ENCODE results near the gene NKX1-2.
"Not testable (repeated sequence)": the region's sequence is repeated elsewhere in the genome, so short reads cannot be mapped to it uniquely, and the experiment has no call there.

Gene NKX1-2

DNA sequence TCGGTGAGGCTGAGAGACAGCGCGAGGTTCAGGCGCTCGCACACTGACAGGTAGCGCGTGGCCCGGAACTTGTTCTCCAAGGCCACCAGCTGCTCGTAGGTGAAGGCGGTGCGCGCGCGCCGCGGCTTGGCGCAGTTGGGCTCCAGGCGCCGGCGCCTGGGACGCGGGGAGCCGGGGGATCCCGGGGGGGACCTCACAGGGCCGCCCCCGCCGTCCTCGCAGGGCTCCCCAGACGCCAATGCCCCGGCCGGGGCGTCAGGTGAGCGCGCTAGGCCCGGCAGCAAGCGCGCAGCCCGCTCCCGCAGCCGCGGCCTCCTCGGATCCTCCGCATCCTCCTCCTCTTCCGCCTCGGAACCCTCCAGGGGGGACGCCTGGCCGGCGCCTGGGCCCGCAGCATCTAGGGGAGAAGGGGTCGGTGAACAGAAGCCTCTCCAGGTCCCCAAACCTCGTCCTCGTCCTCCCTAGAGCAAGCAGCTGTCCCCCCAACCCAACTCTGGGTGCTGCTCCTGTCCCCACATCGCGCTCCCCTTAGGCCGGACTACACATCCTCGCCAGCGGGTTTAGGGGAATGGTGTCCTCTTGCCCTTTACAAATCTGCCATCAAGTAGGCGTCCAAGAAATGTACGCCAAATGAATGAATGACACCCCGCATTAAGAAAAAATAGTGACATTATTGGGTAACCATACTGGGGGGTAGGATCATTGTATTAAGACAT, 1.9 kb downstream of the NKX1-2 start:
- Histone ChIP-seq H3K9ac (ENCODE audit: low read length) (no peak overlapping the region), H3F3A (ENCODE audit: insufficient read depth, low read length) (no peaks in the 10 kb centered on the region), H3K4me2 (ENCODE audit: low read length) (no peak overlapping the region), H3K79me2 (ENCODE audit: insufficient read depth, low read length) (no peaks in the 10 kb centered on the region), H4K20me1 (ENCODE audit: insufficient read depth, low read length) (no peaks in the 10 kb centered on the region), H3K4me3 (ENCODE audit: low read depth, low read length, poor library complexity, severe bottlenecking) (no peak overlapping the region), H3K27me3 (ENCODE audit: insufficient read depth, low read length) (0 out of 2 replicates have a peak, but pooled peaks cover 6% of the 10 kb centered on the region), H3K4me1 (ENCODE audit: insufficient read depth, low read length, severe bottlenecking) (no peaks in the 10 kb centered on the region), H2AFZ (ENCODE audit: low read length) (no peak overlapping the region), H3K36me3 (ENCODE audit: insufficient read depth, low read length) (no peaks in the 10 kb centered on the region), H3K9me3 (ENCODE audit: low read length) (no peaks in the 10 kb centered on the region), H3K27ac (ENCODE audit: low read depth, low read length, poor library complexity, severe bottlenecking) (no peak overlapping the region), H3K9me2 (ENCODE audit: low read depth, low read length) (no peaks in the 10 kb centered on the region)
- TF ChIP-seq, protein P1, sequence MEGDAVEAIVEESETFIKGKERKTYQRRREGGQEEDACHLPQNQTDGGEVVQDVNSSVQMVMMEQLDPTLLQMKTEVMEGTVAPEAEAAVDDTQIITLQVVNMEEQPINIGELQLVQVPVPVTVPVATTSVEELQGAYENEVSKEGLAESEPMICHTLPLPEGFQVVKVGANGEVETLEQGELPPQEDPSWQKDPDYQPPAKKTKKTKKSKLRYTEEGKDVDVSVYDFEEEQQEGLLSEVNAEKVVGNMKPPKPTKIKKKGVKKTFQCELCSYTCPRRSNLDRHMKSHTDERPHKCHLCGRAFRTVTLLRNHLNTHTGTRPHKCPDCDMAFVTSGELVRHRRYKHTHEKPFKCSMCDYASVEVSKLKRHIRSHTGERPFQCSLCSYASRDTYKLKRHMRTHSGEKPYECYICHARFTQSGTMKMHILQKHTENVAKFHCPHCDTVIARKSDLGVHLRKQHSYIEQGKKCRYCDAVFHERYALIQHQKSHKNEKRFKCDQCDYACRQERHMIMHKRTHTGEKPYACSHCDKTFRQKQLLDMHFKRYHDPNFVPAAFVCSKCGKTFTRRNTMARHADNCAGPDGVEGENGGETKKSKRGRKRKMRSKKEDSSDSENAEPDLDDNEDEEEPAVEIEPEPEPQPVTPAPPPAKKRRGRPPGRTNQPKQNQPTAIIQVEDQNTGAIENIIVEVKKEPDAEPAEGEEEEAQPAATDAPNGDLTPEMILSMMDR (IDR thresholded peaks at IDR 0.05; ENCODE audit: low read length): no peak
- no peak for TF ChIP-seq EZH2 (IDR thresholded peaks at IDR 0.05; ENCODE audit: borderline replicate concordance, low read length)

DNA sequence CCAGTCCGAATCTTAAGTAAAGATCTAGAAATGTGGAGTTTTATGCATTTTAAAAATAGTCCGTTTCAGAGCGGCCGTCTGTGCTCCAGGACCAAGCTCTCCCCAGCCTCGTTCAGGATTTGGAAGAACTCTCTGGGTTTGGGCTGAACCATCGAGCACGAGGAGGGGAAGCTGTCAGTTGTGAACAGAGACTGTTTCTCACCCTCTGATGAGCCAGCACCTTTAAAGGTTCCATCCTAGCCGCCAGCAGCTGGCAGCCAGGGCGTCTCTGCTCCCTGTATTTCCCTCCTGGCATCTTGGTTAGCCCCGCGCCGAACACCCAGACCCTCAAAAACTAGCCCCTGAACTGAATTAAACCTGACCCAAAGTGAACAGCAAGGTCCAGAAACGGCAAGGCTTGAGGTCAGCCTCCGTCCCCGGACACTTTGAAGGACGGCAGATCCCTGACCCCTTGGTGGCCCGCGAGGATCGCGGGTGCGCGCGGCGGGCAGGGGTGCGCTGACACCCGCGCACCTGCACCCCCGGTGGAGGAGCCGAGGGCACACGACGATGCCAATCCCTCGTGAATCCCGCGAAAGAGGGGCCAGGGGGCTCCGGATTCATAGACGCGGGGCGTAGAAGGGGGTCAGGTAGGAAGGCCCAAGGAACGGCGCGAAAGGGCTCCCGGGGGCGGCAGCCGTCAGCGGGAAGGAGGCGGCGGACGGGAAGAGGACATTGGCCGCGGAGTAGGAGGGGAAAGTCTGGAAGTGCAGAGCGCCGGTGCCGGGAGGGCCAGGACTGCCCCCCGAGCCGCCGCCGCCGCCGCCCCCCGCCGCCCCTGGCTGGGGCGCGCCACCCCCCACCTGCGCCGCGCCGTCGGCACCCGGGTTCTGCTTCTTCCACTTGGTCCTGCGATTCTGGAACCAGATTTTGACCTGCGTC, 2.7 kb downstream of the NKX1-2 start:
- H3K27me3 ChIP-seq (ENCODE audit: insufficient read depth, low read length): 0 out of 2 replicates have a peak, but pooled peaks cover under 1% of the 10 kb centered on the region
- no peak overlapping the region for H2AFZ ChIP-seq (ENCODE audit: low read length)
- H3K36me3 ChIP-seq (ENCODE audit: insufficient read depth, low read length): no peaks in the 10 kb centered on the region
- no peak overlapping the region for H3K4me2 ChIP-seq (ENCODE audit: low read length)
- H3K4me1 ChIP-seq (ENCODE audit: insufficient read depth, low read length, severe bottlenecking): no peaks in the 10 kb centered on the region
- TF ChIP-seq, protein P1 (IDR thresholded peaks at IDR 0.05; ENCODE audit: low read length): no peak
- TF ChIP-seq EZH2 (IDR thresholded peaks at IDR 0.05; ENCODE audit: borderline replicate concordance, low read length): no peak
- no peak overlapping the region for H3K9ac ChIP-seq (ENCODE audit: low read length)
- no peaks in the 10 kb centered on the region for H4K20me1 ChIP-seq (ENCODE audit: insufficient read depth, low read length)
- no peaks in the 10 kb centered on the region for H3K9me3 ChIP-seq (ENCODE audit: low read length)
- no peaks in the 10 kb centered on the region for H3F3A ChIP-seq (ENCODE audit: insufficient read depth, low read length)
- no peaks in the 10 kb centered on the region for H3K9me2 ChIP-seq (ENCODE audit: low read depth, low read length)
- no peaks in the 10 kb centered on the region for H3K79me2 ChIP-seq (ENCODE audit: insufficient read depth, low read length)
- H3K27ac ChIP-seq (ENCODE audit: low read depth, low read length, poor library complexity, severe bottlenecking): no peak overlapping the region
- no peak overlapping the region for H3K4me3 ChIP-seq (ENCODE audit: low read depth, low read length, poor library complexity, severe bottlenecking)

DNA sequence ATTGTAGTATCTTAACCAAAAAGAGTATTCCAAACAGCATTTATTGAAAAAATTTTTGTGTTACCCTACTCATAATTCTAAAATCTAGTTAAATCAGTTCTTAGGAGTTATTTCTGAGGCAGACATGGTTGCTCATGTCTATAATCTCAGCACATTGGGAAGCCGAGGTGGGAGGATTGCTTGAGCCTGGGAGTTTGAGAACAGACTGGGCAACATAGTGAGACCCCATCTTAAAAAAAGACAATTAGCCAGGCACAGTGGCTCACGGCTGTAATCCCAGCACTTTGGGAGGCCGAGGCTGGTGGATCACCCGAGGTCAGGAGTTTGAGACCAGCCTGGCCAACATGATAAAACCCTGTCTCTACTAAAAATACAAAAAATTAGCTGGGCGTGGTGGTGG, 8.1 kb downstream of the NKX1-2 start:
- H3K9me3 ChIP-seq (ENCODE audit: low read length); H3F3A ChIP-seq (ENCODE audit: insufficient read depth, low read length); H3K9me2 ChIP-seq (ENCODE audit: low read depth, low read length); H3K4me1 ChIP-seq (ENCODE audit: insufficient read depth, low read length, severe bottlenecking); H3K9ac ChIP-seq (ENCODE audit: low read length); H3K27ac ChIP-seq (ENCODE audit: low read depth, low read length, poor library complexity, severe bottlenecking); H3K4me3 ChIP-seq (ENCODE audit: low read depth, low read length, poor library complexity, severe bottlenecking); H2AFZ ChIP-seq (ENCODE audit: low read length); H3K27me3 ChIP-seq (ENCODE audit: insufficient read depth, low read length); H4K20me1 ChIP-seq (ENCODE audit: insufficient read depth, low read length); H3K36me3 ChIP-seq (ENCODE audit: insufficient read depth, low read length); H3K79me2 ChIP-seq (ENCODE audit: insufficient read depth, low read length); H3K4me2 ChIP-seq (ENCODE audit: low read length): not testable (repeated sequence)

Measured in OCI-LY1 (cell line).